HG03442 (cell line): ENCODE measurements around the gene MLLT1.

ENCODE experiments used
- ATAC-seq: cut with Tn5 transposase; IDR thresholded peaks from one replicate; pipeline ENCODE4 v1.9.1; 2021; ENCODE audit warnings: mild to moderate bottlenecking, moderate library complexity; ENCODE audit not compliant: unreplicated experiment

Gene MLLT1

DNA sequence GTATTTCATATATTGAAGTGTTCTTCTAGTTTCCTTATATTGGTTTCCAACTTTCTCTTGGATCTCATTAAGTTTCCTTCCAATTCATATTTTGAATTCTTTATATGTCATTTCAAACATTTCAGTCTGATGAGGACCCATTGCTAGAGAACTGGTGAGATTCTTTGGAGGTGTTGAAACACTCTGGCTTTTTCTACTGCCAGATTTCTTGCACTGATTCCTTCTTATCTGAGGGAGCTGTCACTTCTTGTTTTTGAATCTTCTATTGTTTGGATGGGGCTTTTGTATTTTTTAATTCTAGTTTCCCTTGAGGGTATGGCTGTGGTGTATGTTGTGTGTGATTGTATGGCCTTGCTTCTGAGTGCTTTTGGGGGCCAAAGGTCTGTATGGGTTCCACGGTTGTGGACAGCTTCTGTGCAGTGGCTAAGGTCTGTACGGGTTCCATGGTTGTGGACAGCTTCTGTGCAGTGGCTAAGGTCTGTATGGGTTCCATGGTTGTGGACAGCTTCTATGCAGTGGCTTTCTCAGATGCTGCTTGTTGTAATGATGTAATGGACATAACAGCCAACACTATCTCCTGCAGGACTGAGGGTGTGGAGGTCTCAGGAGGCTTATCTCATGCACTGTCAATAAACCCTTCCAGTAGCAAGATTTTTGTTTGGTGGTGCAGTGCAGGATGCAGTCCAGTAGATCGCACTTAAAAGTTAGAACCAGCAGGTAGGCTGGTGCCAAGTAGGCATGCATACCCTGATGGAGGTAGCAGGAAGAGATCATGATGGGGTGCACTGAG lies 107.5 kb downstream of the MLLT1 start:
- ATAC-seq: no peak

DNA sequence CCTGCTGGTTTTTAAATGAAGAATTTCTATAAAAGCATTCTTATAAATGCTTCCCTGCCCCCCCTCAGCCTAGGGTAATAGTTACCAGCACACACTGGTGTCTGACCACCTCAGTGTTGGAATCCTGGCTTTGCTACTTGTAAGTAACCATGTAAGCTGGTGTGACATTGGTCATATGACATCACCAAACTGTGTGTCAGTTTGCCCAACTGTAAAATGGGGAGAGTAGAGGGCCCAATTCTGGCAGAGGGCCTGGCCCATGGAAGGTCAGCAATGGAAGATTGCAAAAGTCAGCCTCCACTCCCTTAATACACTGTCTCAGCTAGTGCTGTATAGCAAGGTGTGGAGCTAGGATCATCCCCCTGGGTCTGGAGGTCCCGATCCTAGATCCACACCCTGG lies 112.7 kb downstream of the MLLT1 start:
- no peak for ATAC-seq

DNA sequence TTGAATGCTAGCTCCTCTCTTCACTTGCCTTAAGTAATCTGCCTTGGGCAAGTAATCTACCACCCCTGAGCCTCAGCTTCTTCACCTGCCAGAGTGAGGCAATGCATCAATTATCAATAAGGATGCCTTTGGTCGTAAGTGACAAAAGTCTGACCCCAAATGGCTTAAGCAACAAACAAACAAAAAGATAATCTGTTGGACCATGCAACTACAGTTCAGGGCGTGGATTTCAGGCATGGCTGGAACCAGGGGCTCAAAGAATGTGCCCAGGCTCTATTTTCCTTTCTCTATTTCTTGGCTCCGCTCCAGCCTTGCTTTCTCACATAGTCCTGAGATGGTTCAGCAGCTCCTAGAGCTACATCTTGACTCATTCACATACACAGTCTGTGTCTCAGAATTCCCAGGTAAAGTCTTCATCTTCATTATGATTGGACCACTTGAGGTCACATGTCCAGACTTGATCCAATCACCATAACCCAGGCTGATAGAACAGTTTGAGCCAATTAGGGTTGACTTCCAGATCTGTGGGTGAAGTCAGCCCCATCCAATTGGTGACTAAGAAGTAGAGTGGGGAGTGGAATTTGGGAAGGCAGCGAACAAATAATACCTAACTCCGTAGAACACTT lies 114.8 kb downstream of the MLLT1 start:
- ATAC-seq: no peak

DNA sequence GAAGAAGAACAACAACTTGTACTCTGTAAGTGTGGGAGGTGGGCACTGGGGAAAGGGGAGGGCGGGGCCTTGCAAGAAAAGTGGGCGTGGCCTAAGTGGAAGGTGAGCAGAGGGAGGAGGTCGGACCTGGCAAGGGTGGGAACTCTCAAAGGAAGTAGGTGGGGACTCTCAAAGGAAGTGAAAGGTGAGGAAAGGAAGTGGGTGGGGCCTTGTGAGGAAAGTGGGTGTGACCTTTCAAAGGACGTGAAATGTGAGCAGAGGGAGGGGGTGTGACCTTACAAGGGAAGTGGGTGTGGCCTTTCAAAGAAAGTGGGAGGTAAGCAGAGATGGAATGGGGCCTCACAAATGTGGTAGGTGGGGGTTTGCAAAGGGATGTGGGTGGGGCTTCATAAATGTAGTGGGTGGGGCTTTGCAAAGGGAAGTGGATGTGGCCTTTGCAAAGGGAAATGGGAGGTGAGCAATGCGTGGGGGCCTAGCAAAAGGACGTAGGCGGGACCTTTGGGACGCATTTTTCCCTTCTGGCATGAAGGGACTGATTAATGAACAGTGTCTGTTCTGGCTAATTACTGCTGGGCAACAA lies 118.4 kb downstream of the MLLT1 start:
- ATAC-seq: no peak
